HL-60 (cell line): ENCODE results near the gene SLC37A3.
"Not testable (repeated sequence)": the region's sequence is repeated elsewhere in the genome, so short reads cannot be mapped to it uniquely, and the experiment has no call there.

Source experiments
- DNase-seq, 2 experiments: peaks; one replicate each; pipeline ENCODE4 v3.0.0-alpha.2; 2010 to 2020; ENCODE audit warnings: low read depth in 1 of 2, low spot score in 1 of 2
- H3K27ac ChIP-seq: fragments of 250-450 bp; sonication (Bioruptor Pico); replicated peaks from 2 replicates; pipeline ENCODE4 v1.5.1; 2020; ENCODE audit warnings: mild to moderate bottlenecking, moderate library complexity
- H3K27me3 ChIP-seq: fragments of 250-450 bp; sonication (Bioruptor Pico); 2 replicates; pipeline ENCODE4 v1.5.1; 2021; ENCODE audit warnings: mild to moderate bottlenecking, moderate library complexity; ENCODE audit not compliant: insufficient read depth, poor library complexity, severe bottlenecking
- H3K4me3 ChIP-seq: replicated peaks from 2 replicates; pipeline ENCODE4 v1.5.1; 2011; ENCODE audit warnings: mild to moderate bottlenecking, control low read depth, low read length; ENCODE audit not compliant: insufficient read depth
- GABPA ChIP-seq: IDR thresholded peaks from 2 replicates; pipeline ENCODE4 v1.6.1; 2012; ENCODE audit warnings: low read depth
- POLR2AphosphoS5 ChIP-seq: IDR thresholded peaks from 2 replicates; pipeline ENCODE4 v1.6.1; 2012; ENCODE audit warnings: low read depth
- REST ChIP-seq: IDR thresholded peaks from 2 replicates; pipeline ENCODE4 v1.6.1; 2012; ENCODE audit warnings: low read depth; ENCODE audit not compliant: insufficient replicate concordance
- SPI1 ChIP-seq: IDR thresholded peaks from 2 replicates; pipeline ENCODE4 v1.6.1; 2012; ENCODE audit warnings: low read depth, mild to moderate bottlenecking, borderline replicate concordance
- TF ChIP-seq, protein P1 (sequence below): IDR thresholded peaks from one replicate; pipeline ENCODE4 v1.5.1; 2011; ENCODE audit warnings: low read length, control low read depth, inconsistent platforms; ENCODE audit not compliant: insufficient read depth

SLC37A3 gene

DNA sequence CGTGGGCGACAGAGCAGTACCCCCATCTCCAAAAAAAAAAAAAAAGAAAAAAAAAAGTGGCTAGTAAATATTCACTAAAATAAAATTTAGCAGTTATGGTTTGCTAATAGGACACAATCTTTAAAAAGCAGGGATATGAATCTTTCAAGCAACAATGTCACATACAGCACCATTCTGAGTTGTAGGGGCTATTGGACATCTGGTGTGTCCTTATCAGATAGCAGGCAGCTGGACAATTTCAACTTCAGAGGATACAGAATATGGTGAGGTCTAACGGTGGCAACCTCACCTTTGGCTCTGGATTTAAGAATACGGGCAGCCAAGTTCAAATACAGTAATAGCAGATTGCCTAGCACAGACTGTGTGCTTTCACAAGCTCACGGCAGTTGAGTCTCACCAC lies 51.1 kb downstream of the SLC37A3 start:
- Histone ChIP-seq H3K4me3 (no peak overlapping the region), H3K27ac (no peak overlapping the region), H3K27me3 (peaks cover 6% of the 10 kb centered on the region)
- no peak for DNase-seq
- TF ChIP-seq REST (no peak), POLR2AphosphoS5 (no peak), GABPA (no peak), SPI1 (no peak)
- TF ChIP-seq, protein P1, sequence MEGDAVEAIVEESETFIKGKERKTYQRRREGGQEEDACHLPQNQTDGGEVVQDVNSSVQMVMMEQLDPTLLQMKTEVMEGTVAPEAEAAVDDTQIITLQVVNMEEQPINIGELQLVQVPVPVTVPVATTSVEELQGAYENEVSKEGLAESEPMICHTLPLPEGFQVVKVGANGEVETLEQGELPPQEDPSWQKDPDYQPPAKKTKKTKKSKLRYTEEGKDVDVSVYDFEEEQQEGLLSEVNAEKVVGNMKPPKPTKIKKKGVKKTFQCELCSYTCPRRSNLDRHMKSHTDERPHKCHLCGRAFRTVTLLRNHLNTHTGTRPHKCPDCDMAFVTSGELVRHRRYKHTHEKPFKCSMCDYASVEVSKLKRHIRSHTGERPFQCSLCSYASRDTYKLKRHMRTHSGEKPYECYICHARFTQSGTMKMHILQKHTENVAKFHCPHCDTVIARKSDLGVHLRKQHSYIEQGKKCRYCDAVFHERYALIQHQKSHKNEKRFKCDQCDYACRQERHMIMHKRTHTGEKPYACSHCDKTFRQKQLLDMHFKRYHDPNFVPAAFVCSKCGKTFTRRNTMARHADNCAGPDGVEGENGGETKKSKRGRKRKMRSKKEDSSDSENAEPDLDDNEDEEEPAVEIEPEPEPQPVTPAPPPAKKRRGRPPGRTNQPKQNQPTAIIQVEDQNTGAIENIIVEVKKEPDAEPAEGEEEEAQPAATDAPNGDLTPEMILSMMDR: no peak

DNA sequence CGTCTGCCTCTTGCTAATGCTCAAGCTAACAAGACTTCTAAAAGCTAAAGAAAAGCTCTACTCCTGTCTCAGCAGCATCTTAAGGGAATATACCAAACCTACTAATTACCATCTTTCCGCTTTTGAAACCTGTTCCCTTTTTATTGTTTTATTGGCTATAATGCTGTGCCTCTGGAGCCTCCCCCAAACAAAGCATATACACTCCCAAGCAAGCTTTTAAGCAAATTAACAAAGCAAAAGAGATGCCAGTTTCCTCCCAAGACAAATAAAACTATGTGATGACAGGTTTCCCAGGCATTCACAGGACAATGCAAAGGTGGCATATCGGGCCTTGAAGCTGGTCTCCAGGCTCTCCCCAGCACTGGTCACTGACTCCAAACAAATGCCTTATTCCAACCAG lies 52.9 kb downstream of the SLC37A3 start:
- Histone ChIP-seq H3K27me3 (peaks cover 6% of the 10 kb centered on the region), H3K4me3 (no peak overlapping the region), H3K27ac (no peak overlapping the region)
- no peak for DNase-seq
- no peak for TF ChIP-seq POLR2AphosphoS5
- TF ChIP-seq, protein P1: no peak
- no peak for TF ChIP-seq SPI1
- no peak for TF ChIP-seq GABPA
- no peak for TF ChIP-seq REST

- DNase-seq: peak; percentile 46 to 81
- Histone ChIP-seq H3K27ac (no peak overlapping the region), H3K27me3 (peaks cover 6% of the 10 kb centered on the region), H3K4me3 (no peak overlapping the region)
- TF ChIP-seq SPI1 (peak; percentile 39; the same call in 1 of the 2 replicates), REST (no peak), POLR2AphosphoS5 (no peak), GABPA (no peak)
- TF ChIP-seq, protein P1: peak; percentile 90
Measured at GRCh38 chr7:140342727-140343514, 55.4 kb downstream of the SLC37A3 start.

DNA sequence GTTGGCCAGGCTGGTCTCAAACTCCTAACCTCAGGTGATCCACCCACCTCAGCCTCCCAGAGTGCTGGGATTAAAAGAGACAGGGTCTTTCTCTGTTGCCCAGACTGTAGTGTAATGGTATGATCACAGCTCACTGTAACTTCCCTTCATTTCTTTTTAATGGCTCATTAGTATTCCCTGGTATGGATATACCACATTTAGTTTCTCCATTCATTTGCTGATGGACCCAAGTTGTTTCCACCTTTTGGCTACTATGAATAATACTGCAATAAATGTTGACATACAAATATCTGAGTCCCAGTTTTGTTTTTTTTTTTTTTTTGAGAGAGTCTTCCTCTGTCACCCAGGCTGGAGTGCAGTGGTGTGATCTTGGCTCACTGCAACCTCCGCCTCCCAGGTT lies 59.4 kb downstream of the SLC37A3 start:
- H3K4me3 ChIP-seq, H3K27ac ChIP-seq, DNase-seq: not testable (repeated sequence)

More for the DNA sequence above, 59.4 kb downstream of the SLC37A3 start:
- not testable (repeated sequence) for H3K27me3 ChIP-seq
